Bronchial epithelial cell (primary cell): ENCODE results near the gene DNAH14. TPM values are rescaled to one million over a fixed set of nuclear protein-coding genes. Genes with fewer than 3 reads are reported as not detected.
"Not testable (repeated sequence)": the region's sequence is repeated elsewhere in the genome, so short reads cannot be mapped to it uniquely, and the experiment has no call there.

Experiments
- DNase-seq: peaks from one replicate; pipeline ENCODE4 v3.0.0-alpha.2; 2010; ENCODE audit warnings: low read depth
- FAIRE-seq: peaks from 2 replicates; lab custom pipeline; 2011; peaks lifted over from hg19 to GRCh38; lab: Jason Lieb, UNC
- H3K27me3 ChIP-seq: 2 replicates; pipeline ENCODE4 v1.5.1; 2011; ENCODE audit warnings: low read length; ENCODE audit not compliant: control insufficient read depth, insufficient read depth
- H3K36me3 ChIP-seq: 2 replicates; pipeline ENCODE4 v1.5.1; 2011; ENCODE audit warnings: low read length; ENCODE audit not compliant: control insufficient read depth, insufficient read depth
- H3K4me3 ChIP-seq: 2 replicates; pipeline ENCODE4 v1.5.1; 2011; ENCODE audit warnings: mild to moderate bottlenecking, low read depth, low read length, control low read depth
- CTCF ChIP-seq: IDR thresholded peaks from 2 replicates; pipeline ENCODE4 v1.5.1; 2011; ENCODE audit warnings: mild to moderate bottlenecking, moderate library complexity, low read length, control low read depth, inconsistent platforms; ENCODE audit not compliant: insufficient read depth, severe bottlenecking
- total RNA-seq: library from RNA; depleted of rRNA; stranded (reverse); fragments of >200 nt; gene quantifications from 2 replicates; pipeline ENCODE4 v1.2.1, GENCODE V29; 2014

DNAH14 gene
- total RNA-seq, 1 donor from 2014 or later = 10.5 TPM

GRCh38 chr1:225026701-225027100, 97.2 kb downstream of the DNAH14 start:
- DNase-seq (no peak), FAIRE-seq (no peak)
- no peak for TF ChIP-seq CTCF

GRCh38 chr1:225036441-225036840, 107.0 kb downstream of the DNAH14 start:
- not testable (repeated sequence) for H3K36me3 ChIP-seq, H3K4me3 ChIP-seq, DNase-seq, H3K27me3 ChIP-seq, FAIRE-seq

More at GRCh38 chr1:225026701-225027100, 97.2 kb downstream of the DNAH14 start:
- H3K36me3 ChIP-seq = no peaks in the 10 kb centered on the region
- H3K27me3 ChIP-seq = no peaks in the 10 kb centered on the region
- H3K4me3 ChIP-seq = no peak overlapping the region

- DNase-seq = no peak
- Histone ChIP-seq H3K36me3 (no peaks in the 10 kb centered on the region), H3K4me3 (no peak overlapping the region), H3K27me3 (no peaks in the 10 kb centered on the region)
- no peak for FAIRE-seq
- TF ChIP-seq CTCF = no peak
Observed at GRCh38 chr1:225042263-225042662, 112.8 kb downstream of the DNAH14 start.

- Histone ChIP-seq H3K4me3 (no peak overlapping the region), H3K27me3 (no peaks in the 10 kb centered on the region), H3K36me3 (no peaks in the 10 kb centered on the region)
- TF ChIP-seq CTCF = no peak
- DNase-seq (no peak), FAIRE-seq (no peak)
Observed at GRCh38 chr1:225044258-225044657, 114.8 kb downstream of the DNAH14 start.

GRCh38 chr1:225049594-225049993, 120.1 kb downstream of the DNAH14 start:
- DNase-seq (no peak), FAIRE-seq (no peak)
- Histone ChIP-seq H3K36me3 (no peaks in the 10 kb centered on the region), H3K4me3 (no peak overlapping the region), H3K27me3 (no peaks in the 10 kb centered on the region)
- TF ChIP-seq CTCF = no peak

GRCh38 chr1:225063722-225064121, 134.2 kb downstream of the DNAH14 start:
- DNase-seq (no peak), FAIRE-seq (no peak)
- TF ChIP-seq CTCF = no peak
- Histone ChIP-seq H3K4me3 (no peak overlapping the region), H3K36me3 (no peaks in the 10 kb centered on the region), H3K27me3 (no peaks in the 10 kb centered on the region)
